Measurements from ENCODE around the gene ZNF732. TPM values are rescaled to one million over a fixed set of nuclear protein-coding genes. Genes with fewer than 3 reads are reported as not detected.

ZNF732 gene
- total RNA-seq, result under 0.01 and 0.36 TPM in 2 replicates

DNA sequence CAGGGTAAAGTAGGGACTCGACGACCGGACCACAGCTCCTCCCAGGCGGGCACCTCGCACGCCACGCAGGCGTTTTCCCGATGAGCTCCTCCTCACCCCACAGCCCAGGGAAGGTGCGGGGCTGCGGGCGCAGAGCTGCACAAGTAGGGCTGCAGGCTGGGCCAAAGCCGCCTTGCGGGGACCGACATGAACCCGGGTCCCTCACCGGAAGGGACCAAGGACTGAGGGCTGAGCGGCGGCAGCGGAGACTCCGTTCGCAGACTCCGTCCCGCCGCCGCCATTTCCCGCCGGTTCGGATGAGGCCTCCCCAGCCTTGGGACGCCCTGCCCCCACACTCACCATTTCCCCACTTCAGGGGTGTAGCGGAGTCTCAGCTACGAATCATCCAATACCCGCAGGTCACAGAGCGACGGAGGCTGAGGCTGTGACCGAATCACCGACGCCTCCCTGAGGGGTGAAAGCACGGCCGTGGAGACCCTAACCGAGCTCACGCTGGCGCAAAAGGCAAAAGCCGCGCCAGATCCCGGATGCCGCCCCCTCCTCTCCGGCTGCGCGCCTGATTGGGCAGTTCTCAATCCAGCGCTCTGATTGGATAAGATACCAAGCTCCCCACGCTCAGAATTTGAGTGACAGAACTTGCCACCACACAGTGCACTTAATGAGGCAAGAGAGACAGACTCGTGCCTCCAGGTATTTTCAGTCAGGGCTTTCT lies at the start of gene ZNF732:
Gene ZNF732, minus strand, starts transcription at position 506 of the 712 bp plus-strand sequence. Its CDS starts 164 bp downstream, at position 342.

GRCh38 chr4:337143-337931 lies 32.1 kb upstream of the ZNF732 start, which contains the start of gene ZNF141:
TSS of gene ZNF141 (plus strand) at chr4:337814. CDS start at chr4:337984, 170 bp downstream.

Other genes with a start within 250 kb of the ZNF732 start
- gene ZNF718, start 181.0 kb downstream of the ZNF732 start, total RNA-seq, result 2.2 and 2.8 TPM in 2 replicates
- gene ZNF141, start 32.3 kb upstream of the ZNF732 start, total RNA-seq, result 4.5 and 8.3 TPM in 2 replicates
- 7.9 and 14.9 TPM in 2 replicates for gene ZNF721, start 193.7 kb upstream of the ZNF732 start, total RNA-seq
- 46.0 and 51.5 TPM in 2 replicates for gene PIGG, start 193.7 kb upstream of the ZNF732 start, total RNA-seq